ENCODE measurements around the gene ASTN2. TPM values are rescaled to one million over a fixed set of nuclear protein-coding genes. Genes with fewer than 3 reads are reported as not detected.

The ASTN2 gene
- total and polyA plus RNA-seq, 10 of the 15 experiments (the other 5 are each of a cell fraction or from before 2014, with no cell fraction given), result 1.4 to 15.7 (median 7.0) TPM

GRCh38 chr9:116800885-116801284 is 614.0 kb downstream of the ASTN2 start:
- Histone ChIP-seq H2AFZ (ENCODE audit: control insufficient read depth, low read depth, low read length) (no peak overlapping the region), H3K9me3 (replicated peaks; ENCODE audit: control insufficient read depth, insufficient read depth, low read length) (no peaks in the 10 kb centered on the region), H4K20me1 (ENCODE audit: control insufficient read depth, insufficient read depth) (no peaks in the 10 kb centered on the region), H3K4me2 (ENCODE audit: control insufficient read depth, insufficient read depth) (no peak overlapping the region), H3K36me3 (ENCODE audit: control insufficient read depth in 2 of 2, insufficient read depth in 2 of 2, low read length in 1 of 2) (no peaks in the 10 kb centered on the region), H3K79me2 (ENCODE audit: control insufficient read depth, insufficient read depth, low read length) (no peaks in the 10 kb centered on the region), H3K27me3 (replicated peaks in 1 of 2; ENCODE audit: control insufficient read depth in 2 of 2, insufficient read depth in 2 of 2, low read length in 1 of 2) (no peaks in the 10 kb centered on the region), H3K27ac (ENCODE audit: control insufficient read depth, insufficient read depth) (no peak overlapping the region), H3K4me1 (ENCODE audit: control insufficient read depth, insufficient read depth, low read length) (no peaks in the 10 kb centered on the region), H3K9ac (ENCODE audit: control insufficient read depth, insufficient read depth, low read length) (no peak overlapping the region), H3K4me3 (no peak overlapping the region)
- SMC1A ChIA-PET (ENCODE audit: uncharacterized antibody, unreplicated experiment), result interaction anchor here (1.4 kb wide), 1 partner anchor 12 kb away, joined by 3 read pairs; no protein-coding TSS in a partner anchor
- WGBS (ENCODE audit: insufficient coverage, insufficient replicate concordance, low lambda C conversion rate, missing lambda C conversion rate), result 0% methylated on average over 1 of the region's 1 CpG
- TF ChIP-seq CTCF (IDR thresholded peaks at IDR 0.05 in 2 of 3, conservative IDR thresholded peaks at IDR 0.05 in 1 of 3; ENCODE audit: control insufficient read depth in 2 of 3, extremely low read depth in 1 of 3, insufficient read depth in 1 of 3, low read depth in 3 of 3, low read length in 3 of 3), result no peak
- peak; percentile 62 for TF ChIP-seq CREM (IDR thresholded peaks at IDR 0.05; ENCODE audit: low read depth)
- peak; percentile 58; the same call in 1 of the 2 replicates for TF ChIP-seq SPI1 (IDR thresholded peaks at IDR 0.05; ENCODE audit: borderline replicate concordance, insufficient read depth, low read depth, low read length)
- TF ChIP-seq RFX5 (IDR thresholded peaks at IDR 0.05; ENCODE audit: low read depth, low read length), result peak; percentile 95
- peak; percentile 76 for TF ChIP-seq CREB1 (IDR thresholded peaks at IDR 0.05; ENCODE audit: low read depth)
- intact Hi-C loops (cut with micrococcal nuclease; ENCODE audit: unreplicated experiment) (no loop called here), in situ Hi-C loops (cut with MboI) (no loop called here)
- ATAC-seq (peak; percentile 86), DNase-seq (ENCODE audit: low read depth, low spot score) (no peak), FAIRE-seq (no peak)
- CTCF ChIA-PET, result interaction anchor here (1.1 to 1.2 kb wide), 2 partner anchors 9 to 60 kb away, joined by 3 to 4 read pairs; no protein-coding TSS in a partner anchor
- RAD21 ChIA-PET (ENCODE audit: unreplicated experiment), result no interaction called here
- POLR2A ChIA-PET, result no interaction called here
- BruUV-seq (replicated peaks), result no TSS peak

- H3K4me3 ChIP-seq, result no peak overlapping the region
- no peak overlapping the region for H3K9ac ChIP-seq (ENCODE audit: control insufficient read depth, insufficient read depth, low read length)
- WGBS (ENCODE audit: insufficient coverage, insufficient replicate concordance, low lambda C conversion rate, missing lambda C conversion rate), result 21% methylated on average over 4 of the region's 4 CpGs
- FAIRE-seq, result no peak
- POLR2A ChIA-PET, result no interaction called here
- no peaks in the 10 kb centered on the region for H3K27me3 ChIP-seq (replicated peaks in 1 of 2; ENCODE audit: control insufficient read depth in 2 of 2, insufficient read depth in 2 of 2, low read length in 1 of 2)
- no peak for DNase-seq (ENCODE audit: low read depth, low spot score)
- TF ChIP-seq NKRF (conservative IDR thresholded peaks at IDR 0.05) (no peak), SKIL (IDR thresholded peaks at IDR 0.05; ENCODE audit: low read depth, poor library complexity, severe bottlenecking) (no peak), CBX3 (IDR thresholded peaks at IDR 0.05; ENCODE audit: borderline replicate concordance, low read depth) (no peak), NFYA (IDR thresholded peaks at IDR 0.05; ENCODE audit: borderline replicate concordance, low read depth, low read length) (no peak), ZNF217 (IDR thresholded peaks at IDR 0.05) (no peak), GATAD2B (conservative IDR thresholded peaks at IDR 0.05; ENCODE audit: low read depth) (no peak), TAF1 (IDR thresholded peaks at IDR 0.05; ENCODE audit: borderline replicate concordance, low read depth, low read length) (no peak)
- no peak overlapping the region for H3K27ac ChIP-seq (ENCODE audit: control insufficient read depth, insufficient read depth)
- no peak overlapping the region for H2AFZ ChIP-seq (ENCODE audit: control insufficient read depth, low read depth, low read length)
- intact Hi-C loops (cut with micrococcal nuclease; ENCODE audit: unreplicated experiment) (no loop called here), in situ Hi-C loops (cut with MboI) (no loop called here)
- SMC1A ChIA-PET (ENCODE audit: uncharacterized antibody, unreplicated experiment), result interaction anchor here (1.4 to 1.8 kb wide), 2 partner anchors 11 to 61 kb away, joined by 3 to 4 read pairs; no protein-coding TSS in a partner anchor
- CTCF ChIA-PET, result interaction anchor here (1.1 to 1.2 kb wide), 2 partner anchors 10 to 61 kb away, joined by 3 to 4 read pairs; no protein-coding TSS in a partner anchor
- no peak overlapping the region for H3K4me2 ChIP-seq (ENCODE audit: control insufficient read depth, insufficient read depth)
- no TSS peak for BruUV-seq (replicated peaks)
- ATAC-seq, result no peak
- RAD21 ChIA-PET (ENCODE audit: unreplicated experiment), result no interaction called here
- H3K36me3 ChIP-seq (ENCODE audit: control insufficient read depth in 2 of 2, insufficient read depth in 2 of 2, low read length in 1 of 2), result no peaks in the 10 kb centered on the region
- no peaks in the 10 kb centered on the region for H4K20me1 ChIP-seq (ENCODE audit: control insufficient read depth, insufficient read depth)
- H3K79me2 ChIP-seq (ENCODE audit: control insufficient read depth, insufficient read depth, low read length), result no peaks in the 10 kb centered on the region
- no peaks in the 10 kb centered on the region for H3K4me1 ChIP-seq (ENCODE audit: control insufficient read depth, insufficient read depth, low read length)
- no peaks in the 10 kb centered on the region for H3K9me3 ChIP-seq (replicated peaks; ENCODE audit: control insufficient read depth, insufficient read depth, low read length)
These were observed 614.8 kb downstream of the ASTN2 start for GRCh38 chr9:116800074-116800473.
